WI38 (cell line): ENCODE data around the gene CDIPT.
A peak's percentile ranks its signal among the peaks of the same experiment; 100 is the strongest.

Source experiments
- H3K4me3 ChIP-seq: 2 replicates; pipeline ENCODE4 v1.5.1; 2011; ENCODE audit warnings: low read depth, mild to moderate bottlenecking, control low read depth, low read length
- TF ChIP-seq, protein P1 (sequence below): IDR thresholded peaks from 2 replicates; pipeline ENCODE4 v1.5.1; 2012; ENCODE audit warnings: low read depth, mild to moderate bottlenecking, control low read depth, low read length

Gene CDIPT

DNA sequence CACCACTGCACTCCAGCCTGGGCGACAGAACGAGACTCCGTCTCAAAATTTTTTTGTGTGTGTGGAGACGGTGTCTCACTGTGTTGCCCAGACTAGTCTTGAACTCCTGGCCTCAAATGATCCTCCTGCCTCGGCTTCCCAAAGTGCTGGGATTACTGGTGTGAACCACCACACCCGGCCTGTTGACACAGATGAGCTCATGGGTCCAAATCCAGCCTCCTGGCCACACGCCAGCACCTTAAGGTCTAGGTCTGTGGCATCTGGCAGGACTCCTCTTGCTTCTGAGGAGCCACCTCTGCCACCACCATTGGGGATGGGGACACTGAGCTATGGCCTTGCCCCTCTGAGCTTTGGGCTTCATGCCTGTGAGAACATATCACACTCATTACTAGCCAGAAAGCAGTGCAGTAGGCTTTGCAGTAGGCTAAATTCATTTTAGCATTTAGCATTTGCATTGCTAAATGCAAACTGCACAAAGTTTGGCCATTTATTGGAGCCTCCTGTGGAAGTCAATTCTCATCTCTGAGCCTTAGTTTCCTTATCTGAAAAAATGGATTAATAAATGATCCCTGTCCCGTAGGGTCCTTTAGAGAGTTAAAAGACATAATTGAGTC is 5.5 kb upstream of the CDIPT start:
- no peak overlapping the region for H3K4me3 ChIP-seq
- TF ChIP-seq, protein P1, sequence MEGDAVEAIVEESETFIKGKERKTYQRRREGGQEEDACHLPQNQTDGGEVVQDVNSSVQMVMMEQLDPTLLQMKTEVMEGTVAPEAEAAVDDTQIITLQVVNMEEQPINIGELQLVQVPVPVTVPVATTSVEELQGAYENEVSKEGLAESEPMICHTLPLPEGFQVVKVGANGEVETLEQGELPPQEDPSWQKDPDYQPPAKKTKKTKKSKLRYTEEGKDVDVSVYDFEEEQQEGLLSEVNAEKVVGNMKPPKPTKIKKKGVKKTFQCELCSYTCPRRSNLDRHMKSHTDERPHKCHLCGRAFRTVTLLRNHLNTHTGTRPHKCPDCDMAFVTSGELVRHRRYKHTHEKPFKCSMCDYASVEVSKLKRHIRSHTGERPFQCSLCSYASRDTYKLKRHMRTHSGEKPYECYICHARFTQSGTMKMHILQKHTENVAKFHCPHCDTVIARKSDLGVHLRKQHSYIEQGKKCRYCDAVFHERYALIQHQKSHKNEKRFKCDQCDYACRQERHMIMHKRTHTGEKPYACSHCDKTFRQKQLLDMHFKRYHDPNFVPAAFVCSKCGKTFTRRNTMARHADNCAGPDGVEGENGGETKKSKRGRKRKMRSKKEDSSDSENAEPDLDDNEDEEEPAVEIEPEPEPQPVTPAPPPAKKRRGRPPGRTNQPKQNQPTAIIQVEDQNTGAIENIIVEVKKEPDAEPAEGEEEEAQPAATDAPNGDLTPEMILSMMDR = no peak

DNA sequence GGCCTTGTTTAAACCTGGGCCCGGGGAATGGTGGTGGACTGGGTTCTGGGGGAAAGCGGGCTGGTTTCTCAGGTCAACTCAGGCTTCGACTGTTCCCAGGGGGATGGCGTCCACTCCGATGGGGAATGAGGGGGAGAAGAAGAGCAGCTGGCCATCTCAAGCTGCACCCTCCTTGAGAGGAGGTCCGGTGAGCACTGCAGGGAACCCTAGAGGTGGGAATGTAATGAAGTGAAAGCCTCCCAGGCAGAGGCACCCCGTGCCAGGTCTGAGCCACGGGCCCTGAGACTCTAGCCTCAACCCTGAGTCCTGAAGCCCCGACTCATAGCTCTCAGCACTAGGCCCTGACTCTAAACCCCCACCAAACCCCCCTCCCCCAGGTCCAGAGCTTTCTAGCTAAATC is 1.2 kb upstream of the CDIPT start:
- no peak overlapping the region for H3K4me3 ChIP-seq
- TF ChIP-seq, protein P1 = no peak

DNA sequence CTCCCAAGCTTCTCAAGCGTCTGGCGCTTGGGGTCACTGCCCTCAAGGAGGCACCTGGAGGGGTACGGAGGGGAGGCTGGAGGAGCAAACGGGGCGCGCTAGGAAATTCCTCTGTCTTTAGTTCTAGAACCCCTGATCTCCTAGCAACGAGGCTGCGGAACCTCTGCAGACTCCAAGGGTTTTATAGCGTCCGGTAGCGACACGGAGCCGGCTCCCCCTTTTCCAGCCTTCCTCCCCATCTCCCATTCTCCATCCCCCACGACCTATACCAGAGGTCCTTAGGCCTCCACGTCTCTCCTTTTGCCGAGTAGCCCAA is 601 bp upstream of the CDIPT start:
- H3K4me3 ChIP-seq = no peak overlapping the region
- TF ChIP-seq, protein P1 = no peak

DNA sequence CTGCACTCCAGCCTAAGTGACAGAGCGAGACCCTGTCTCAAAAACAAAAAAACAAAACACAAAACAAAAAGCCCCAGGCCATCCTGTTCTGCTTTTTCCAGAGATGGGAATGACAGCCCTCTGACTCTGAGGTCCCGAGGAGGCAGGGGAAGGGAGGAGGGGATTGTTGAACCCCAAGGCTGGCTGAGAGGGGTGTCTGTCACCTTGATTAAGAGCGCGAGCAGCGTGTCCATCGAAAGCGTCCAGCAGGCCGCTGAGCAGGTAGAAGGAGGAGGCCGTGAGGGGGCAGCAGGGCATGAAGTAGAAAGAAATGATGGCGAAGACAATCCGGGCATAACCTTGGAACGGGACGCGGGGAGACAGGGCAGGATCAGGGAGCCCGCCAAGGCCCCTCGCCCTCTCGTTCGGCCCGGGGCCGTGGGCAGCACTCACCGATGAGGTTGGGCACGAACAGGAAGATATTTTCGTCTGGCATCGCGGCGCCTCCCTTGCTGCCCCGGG is 593 bp downstream of the CDIPT start:
- TF ChIP-seq, protein P1 = no peak
- peak overlapping the region; percentile 87 for H3K4me3 ChIP-seq

DNA sequence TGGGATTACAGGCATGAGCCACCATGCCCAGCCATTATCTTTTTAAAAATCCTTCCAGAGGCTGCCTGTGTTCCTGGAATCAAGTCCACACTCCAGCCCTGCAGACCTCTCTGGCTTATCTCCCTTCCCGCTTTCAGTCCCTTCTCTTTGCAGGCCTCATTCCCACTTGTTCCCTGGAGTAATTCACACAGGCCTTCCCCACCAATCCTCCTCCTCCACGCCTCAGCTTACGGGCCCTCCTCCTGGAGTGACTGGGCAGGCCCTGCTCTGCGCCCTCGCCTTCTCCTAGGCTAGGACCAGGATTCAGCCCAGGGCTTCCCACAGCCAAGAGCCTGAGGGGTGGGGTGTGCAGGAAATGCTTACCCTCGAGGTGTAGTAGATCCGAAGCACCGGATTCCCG is 2.8 kb downstream of the CDIPT start:
- H3K4me3 ChIP-seq = no peak overlapping the region
- TF ChIP-seq, protein P1 = no peak

DNA sequence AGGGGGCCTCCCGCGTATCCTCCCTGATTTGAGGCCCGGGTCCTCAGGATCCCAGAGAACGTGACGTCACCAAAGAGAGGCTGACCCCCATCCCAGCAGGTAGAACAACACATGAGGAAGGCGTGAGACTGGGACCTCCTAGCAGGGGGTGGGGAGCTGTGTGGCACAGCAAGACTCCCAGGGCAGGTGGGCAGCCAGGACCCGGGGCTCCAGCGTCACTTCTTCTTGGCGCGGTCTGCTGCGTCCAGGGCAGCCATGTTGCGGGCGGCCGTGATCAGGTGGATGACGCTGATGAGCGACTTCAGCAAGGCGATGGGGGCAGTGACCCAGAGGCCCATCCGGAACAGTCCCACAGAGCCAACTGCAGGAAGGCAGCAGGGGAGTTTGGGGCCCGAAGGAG is 4.1 kb downstream of the CDIPT start:
- H3K4me3 ChIP-seq = no peak overlapping the region
- TF ChIP-seq, protein P1 = no peak

DNA sequence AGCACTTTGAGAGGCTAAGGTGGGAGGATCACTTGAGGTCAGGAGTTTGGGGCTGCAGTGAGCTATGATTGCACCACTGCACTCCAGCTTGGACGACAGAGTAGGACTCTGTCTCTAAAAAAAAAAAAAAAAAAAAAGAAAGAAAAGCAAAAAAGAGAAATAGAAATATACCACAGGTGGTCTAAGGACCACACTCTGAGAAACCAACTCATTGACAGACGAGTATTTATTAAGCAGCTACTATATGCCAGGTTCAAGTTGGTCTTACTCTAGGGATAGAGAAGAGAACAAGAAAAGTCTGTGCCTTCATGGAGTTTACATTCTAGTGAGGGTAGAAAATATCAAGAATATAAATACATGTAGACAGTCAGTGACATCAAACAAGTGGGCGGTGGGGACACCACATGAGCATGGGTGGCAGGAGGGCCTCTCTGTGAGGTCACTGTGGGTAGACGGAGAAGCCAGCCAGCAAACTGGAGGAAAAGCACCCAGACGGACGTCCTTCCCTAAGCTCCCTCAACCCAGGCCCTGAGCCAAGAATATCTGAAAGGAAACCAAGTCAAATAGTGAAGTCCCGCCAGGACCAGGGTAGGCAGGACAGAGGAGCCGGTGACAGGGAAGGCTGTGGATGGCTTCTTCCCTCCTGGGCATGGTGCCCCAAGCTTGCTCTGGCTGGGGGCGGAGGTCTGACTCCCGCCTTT is 4.7 kb downstream of the CDIPT start:
- no peak overlapping the region for H3K4me3 ChIP-seq
- TF ChIP-seq, protein P1 = no peak
